Measurements from ENCODE around the gene ATP2C1. TPM values are rescaled to one million over a fixed set of nuclear protein-coding genes. Genes with fewer than 3 reads are reported as not detected.
A peak's percentile ranks its signal among the peaks of the same experiment; 100 is the strongest.

Gene ATP2C1
- total and polyA plus RNA-seq, 9 of the 15 experiments (the other 6 are each of a cell fraction or from before 2014, with no cell fraction given), result 10.0 to 53.5 (median 27.9) TPM

DNA sequence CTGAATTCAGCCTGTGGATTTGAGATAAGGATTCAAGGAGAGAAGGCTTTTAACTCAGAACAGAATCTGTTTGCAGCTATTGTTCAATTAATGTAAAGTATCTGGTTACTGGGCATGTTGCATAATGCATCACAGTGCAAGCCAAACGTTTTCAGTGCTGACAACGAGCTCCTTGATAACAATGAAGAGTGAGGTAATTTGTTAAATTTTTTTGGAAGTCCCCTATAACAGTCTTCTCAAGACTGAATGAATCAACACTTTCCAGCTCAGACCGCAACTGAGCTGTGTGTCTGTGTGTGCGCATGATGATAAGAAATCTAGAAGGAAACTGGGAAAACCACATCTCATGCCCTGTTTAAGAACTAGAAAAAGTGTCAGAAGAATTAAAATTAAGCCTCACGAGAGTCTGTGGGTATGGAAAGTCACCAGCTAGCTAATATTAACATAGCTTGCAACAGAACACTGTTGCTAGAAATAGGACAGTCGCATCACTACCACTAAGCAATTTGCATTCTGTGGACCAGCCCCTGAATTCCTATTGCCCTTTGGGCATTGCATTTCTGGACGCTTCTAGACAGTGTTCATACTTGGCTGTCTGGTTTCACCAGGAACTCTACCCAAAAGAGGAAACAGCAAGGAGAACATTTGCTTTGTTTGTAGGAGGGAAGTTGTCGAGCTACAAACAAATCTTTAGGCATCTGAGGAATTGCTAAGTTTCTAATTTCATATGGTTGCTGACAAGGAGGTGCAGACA lies 43.7 kb upstream of the ATP2C1 start (continued):
- TF ChIP-seq ZNF239 (CRISPR knock-in tag; IDR thresholded peaks at IDR 0.05), result no peak
- no peak for TF ChIP-seq ZNF778 (CRISPR knock-in tag; IDR thresholded peaks at IDR 0.05)
- TF ChIP-seq EGR1 (conservative IDR thresholded peaks at IDR 0.05), result no peak
- no peak for TF ChIP-seq ERF (CRISPR knock-in tag; IDR thresholded peaks at IDR 0.05)
- no peak for TF ChIP-seq SLC30A9 (CRISPR knock-in tag; IDR thresholded peaks at IDR 0.05)
- no peak for TF ChIP-seq GTF2F1 (IDR thresholded peaks at IDR 0.05; ENCODE audit: low read depth, low read length)
- peak; percentile 74; the same call in 1 of the 2 replicates for TF ChIP-seq SMAD4 (CRISPR knock-in tag; conservative IDR thresholded peaks at IDR 0.05)
- peak in 1 of 2 experiments; percentile 48; a peak in 2 of 4 replicates for TF ChIP-seq FOXK2 (conservative IDR thresholded peaks at IDR 0.05 in 1 of 2, IDR thresholded peaks at IDR 0.05 in 1 of 2; ENCODE audit: low read depth in 2 of 2)
- TF ChIP-seq STAT5B (CRISPR knock-in tag; IDR thresholded peaks at IDR 0.05), result no peak
- TF ChIP-seq, protein P1, sequence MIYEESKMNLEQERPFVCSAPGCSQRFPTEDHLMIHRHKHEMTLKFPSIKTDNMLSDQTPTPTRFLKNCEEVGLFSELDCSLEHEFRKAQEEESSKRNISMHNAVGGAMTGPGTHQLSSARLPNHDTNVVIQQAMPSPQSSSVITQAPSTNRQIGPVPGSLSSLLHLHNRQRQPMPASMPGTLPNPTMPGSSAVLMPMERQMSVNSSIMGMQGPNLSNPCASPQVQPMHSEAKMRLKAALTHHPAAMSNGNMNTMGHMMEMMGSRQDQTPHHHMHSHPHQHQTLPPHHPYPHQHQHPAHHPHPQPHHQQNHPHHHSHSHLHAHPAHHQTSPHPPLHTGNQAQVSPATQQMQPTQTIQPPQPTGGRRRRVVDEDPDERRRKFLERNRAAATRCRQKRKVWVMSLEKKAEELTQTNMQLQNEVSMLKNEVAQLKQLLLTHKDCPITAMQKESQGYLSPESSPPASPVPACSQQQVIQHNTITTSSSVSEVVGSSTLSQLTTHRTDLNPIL (CRISPR knock-in tag; IDR thresholded peaks at IDR 0.05), result no peak
- TF ChIP-seq ZZZ3 (IDR thresholded peaks at IDR 0.05), result no peak
- no peak for TF ChIP-seq ZNF174 (CRISPR knock-in tag; IDR thresholded peaks at IDR 0.05)
- TF ChIP-seq, protein P2, sequence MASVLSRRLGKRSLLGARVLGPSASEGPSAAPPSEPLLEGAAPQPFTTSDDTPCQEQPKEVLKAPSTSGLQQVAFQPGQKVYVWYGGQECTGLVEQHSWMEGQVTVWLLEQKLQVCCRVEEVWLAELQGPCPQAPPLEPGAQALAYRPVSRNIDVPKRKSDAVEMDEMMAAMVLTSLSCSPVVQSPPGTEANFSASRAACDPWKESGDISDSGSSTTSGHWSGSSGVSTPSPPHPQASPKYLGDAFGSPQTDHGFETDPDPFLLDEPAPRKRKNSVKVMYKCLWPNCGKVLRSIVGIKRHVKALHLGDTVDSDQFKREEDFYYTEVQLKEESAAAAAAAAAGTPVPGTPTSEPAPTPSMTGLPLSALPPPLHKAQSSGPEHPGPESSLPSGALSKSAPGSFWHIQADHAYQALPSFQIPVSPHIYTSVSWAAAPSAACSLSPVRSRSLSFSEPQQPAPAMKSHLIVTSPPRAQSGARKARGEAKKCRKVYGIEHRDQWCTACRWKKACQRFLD (CRISPR knock-in tag; IDR thresholded peaks at IDR 0.05), result peak; percentile 71; the same call in 1 of the 2 replicates
- no peak for TF ChIP-seq ZNF23 (CRISPR knock-in tag; IDR thresholded peaks at IDR 0.05)
- TF ChIP-seq BCL6 (CRISPR knock-in tag; IDR thresholded peaks at IDR 0.05), result no peak
- TF ChIP-seq EP400 (IDR thresholded peaks at IDR 0.05), result peak; percentile 50
- no peak for TF ChIP-seq SMARCA5 (IDR thresholded peaks at IDR 0.05)
- no peak for TF ChIP-seq COPS2 (conservative IDR thresholded peaks at IDR 0.05)
- TF ChIP-seq ZNF507 (tag; conservative IDR thresholded peaks at IDR 0.05), result no peak
- TF ChIP-seq ELF1 (tag; IDR thresholded peaks at IDR 0.05), result no peak
- TF ChIP-seq ZNF583 (CRISPR knock-in tag; IDR thresholded peaks at IDR 0.05), result no peak
- TF ChIP-seq, protein P3, sequence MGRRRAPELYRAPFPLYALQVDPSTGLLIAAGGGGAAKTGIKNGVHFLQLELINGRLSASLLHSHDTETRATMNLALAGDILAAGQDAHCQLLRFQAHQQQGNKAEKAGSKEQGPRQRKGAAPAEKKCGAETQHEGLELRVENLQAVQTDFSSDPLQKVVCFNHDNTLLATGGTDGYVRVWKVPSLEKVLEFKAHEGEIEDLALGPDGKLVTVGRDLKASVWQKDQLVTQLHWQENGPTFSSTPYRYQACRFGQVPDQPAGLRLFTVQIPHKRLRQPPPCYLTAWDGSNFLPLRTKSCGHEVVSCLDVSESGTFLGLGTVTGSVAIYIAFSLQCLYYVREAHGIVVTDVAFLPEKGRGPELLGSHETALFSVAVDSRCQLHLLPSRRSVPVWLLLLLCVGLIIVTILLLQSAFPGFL (CRISPR knock-in tag; IDR thresholded peaks at IDR 0.05), result no peak
- no peak for TF ChIP-seq DNMT1 (IDR thresholded peaks at IDR 0.05)
- no peak for TF ChIP-seq ZNF57 (CRISPR knock-in tag; IDR thresholded peaks at IDR 0.05)
- peak; percentile 68 to 74 for TF ChIP-seq KDM1A (IDR thresholded peaks at IDR 0.05)
- TF ChIP-seq, protein P4, sequence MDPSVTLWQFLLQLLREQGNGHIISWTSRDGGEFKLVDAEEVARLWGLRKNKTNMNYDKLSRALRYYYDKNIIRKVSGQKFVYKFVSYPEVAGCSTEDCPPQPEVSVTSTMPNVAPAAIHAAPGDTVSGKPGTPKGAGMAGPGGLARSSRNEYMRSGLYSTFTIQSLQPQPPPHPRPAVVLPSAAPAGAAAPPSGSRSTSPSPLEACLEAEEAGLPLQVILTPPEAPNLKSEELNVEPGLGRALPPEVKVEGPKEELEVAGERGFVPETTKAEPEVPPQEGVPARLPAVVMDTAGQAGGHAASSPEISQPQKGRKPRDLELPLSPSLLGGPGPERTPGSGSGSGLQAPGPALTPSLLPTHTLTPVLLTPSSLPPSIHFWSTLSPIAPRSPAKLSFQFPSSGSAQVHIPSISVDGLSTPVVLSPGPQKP (CRISPR knock-in tag; IDR thresholded peaks at IDR 0.05), result no peak
- TF ChIP-seq POLR2AphosphoS2 (IDR thresholded peaks at IDR 0.05; ENCODE audit: low read length), result no peak
- no peak for TF ChIP-seq HSF4 (CRISPR knock-in tag; IDR thresholded peaks at IDR 0.05; ENCODE audit: borderline replicate concordance)
